Loucy (cell line): ENCODE data around the gene USB1.

Experiments used
- H2AFZ ChIP-seq: fragments of 200-600 bp; sonication (generic); 2 replicates; pipeline ENCODE4 v1.6.0; 2016; ENCODE audit warnings: antibody characterized with exemption, mild to moderate bottlenecking, low read length, moderate library complexity
- H3F3A ChIP-seq: fragments of 200-600 bp; 2 replicates; pipeline ENCODE4 v1.6.0; 2016; ENCODE audit warnings: antibody characterized with exemption, low read depth, mild to moderate bottlenecking
- H3K27me3 ChIP-seq: fragments of 200-600 bp; sonication (generic); 2 replicates; pipeline ENCODE4 v1.6.1; 2014; ENCODE audit warnings: low read length, mild to moderate bottlenecking; ENCODE audit not compliant: insufficient read depth, poor library complexity, severe bottlenecking
- H3K36me3 ChIP-seq: fragments of 200-600 bp; sonication (generic); 2 replicates; pipeline ENCODE4 v1.6.1; 2016; ENCODE audit warnings: low read length; ENCODE audit not compliant: insufficient read depth
- H3K4me1 ChIP-seq: fragments of 200-600 bp; sonication (generic); 2 replicates; pipeline ENCODE4 v1.5.1; 2014; ENCODE audit warnings: low read length, mild to moderate bottlenecking; ENCODE audit not compliant: insufficient read depth, poor library complexity, severe bottlenecking
- H3K4me2 ChIP-seq: fragments of 200-600 bp; sonication (generic); 2 replicates; pipeline ENCODE4 v1.6.0; 2014; ENCODE audit warnings: antibody characterized with exemption, low read length, low read depth, mild to moderate bottlenecking; ENCODE audit not compliant: poor library complexity, severe bottlenecking
- H3K4me3 ChIP-seq: fragments of 200-600 bp; sonication (generic); 2 replicates; pipeline ENCODE4 v1.5.1; 2014; ENCODE audit warnings: low read length, mild to moderate bottlenecking, mixed read lengths; ENCODE audit not compliant: poor library complexity, severe bottlenecking
- H3K79me2 ChIP-seq: fragments of 200-600 bp; sonication (generic); 2 replicates; pipeline ENCODE4 v1.6.1; 2014; ENCODE audit warnings: low read length; ENCODE audit not compliant: insufficient read depth
- H3K9ac ChIP-seq: fragments of 200-600 bp; sonication (generic); 2 replicates; pipeline ENCODE4 v1.6.0; 2014; ENCODE audit warnings: mild to moderate bottlenecking, low read depth, low read length, moderate library complexity; ENCODE audit not compliant: poor library complexity, severe bottlenecking
- H3K9me2 ChIP-seq: fragments of 200-600 bp; sonication (generic); replicated peaks from 2 replicates; pipeline ENCODE4 v1.6.1; 2016; ENCODE audit warnings: low read depth, low read length, mixed read lengths
- H3K9me3 ChIP-seq: fragments of 200-600 bp; sonication (generic); 2 replicates; pipeline ENCODE4 v1.6.1; 2014; ENCODE audit warnings: mild to moderate bottlenecking, antibody characterized with exemption, low read length, low read depth; ENCODE audit not compliant: insufficient read depth
- H4K20me1 ChIP-seq: fragments of 200-600 bp; sonication (generic); 2 replicates; pipeline ENCODE4 v1.6.0; 2014; ENCODE audit warnings: antibody characterized with exemption, low read length, mild to moderate bottlenecking; ENCODE audit not compliant: insufficient read depth, poor library complexity, severe bottlenecking
- EZH2phosphoT487 ChIP-seq: fragments of 200-600 bp; IDR thresholded peaks from 2 replicates; pipeline ENCODE4 v1.6.1; 2018; ENCODE audit warnings: antibody characterized with exemption, mild to moderate bottlenecking, moderate library complexity, borderline replicate concordance
- TF ChIP-seq, protein P1 (sequence below): fragments of 200-600 bp; sonication (generic); conservative IDR thresholded peaks from 2 replicates; pipeline ENCODE4 v1.5.1; 2014; ENCODE audit warnings: mild to moderate bottlenecking, antibody characterized with exemption, low read length

USB1 gene

GRCh38 chr16:58032710-58033293 is 31.6 kb downstream of the USB1 start:
- Histone ChIP-seq H3K4me3 (no peak overlapping the region), H3K9ac (no peak overlapping the region), H3K27me3 (no peaks in the 10 kb centered on the region), H3K9me3 (no peaks in the 10 kb centered on the region), H3F3A (no peaks in the 10 kb centered on the region), H3K36me3 (no peaks in the 10 kb centered on the region), H3K9me2 (no peaks in the 10 kb centered on the region), H4K20me1 (no peaks in the 10 kb centered on the region), H2AFZ (no peak overlapping the region), H3K79me2 (no peaks in the 10 kb centered on the region), H3K4me2 (no peak overlapping the region), H3K4me1 (no peaks in the 10 kb centered on the region)
- TF ChIP-seq, protein P1, sequence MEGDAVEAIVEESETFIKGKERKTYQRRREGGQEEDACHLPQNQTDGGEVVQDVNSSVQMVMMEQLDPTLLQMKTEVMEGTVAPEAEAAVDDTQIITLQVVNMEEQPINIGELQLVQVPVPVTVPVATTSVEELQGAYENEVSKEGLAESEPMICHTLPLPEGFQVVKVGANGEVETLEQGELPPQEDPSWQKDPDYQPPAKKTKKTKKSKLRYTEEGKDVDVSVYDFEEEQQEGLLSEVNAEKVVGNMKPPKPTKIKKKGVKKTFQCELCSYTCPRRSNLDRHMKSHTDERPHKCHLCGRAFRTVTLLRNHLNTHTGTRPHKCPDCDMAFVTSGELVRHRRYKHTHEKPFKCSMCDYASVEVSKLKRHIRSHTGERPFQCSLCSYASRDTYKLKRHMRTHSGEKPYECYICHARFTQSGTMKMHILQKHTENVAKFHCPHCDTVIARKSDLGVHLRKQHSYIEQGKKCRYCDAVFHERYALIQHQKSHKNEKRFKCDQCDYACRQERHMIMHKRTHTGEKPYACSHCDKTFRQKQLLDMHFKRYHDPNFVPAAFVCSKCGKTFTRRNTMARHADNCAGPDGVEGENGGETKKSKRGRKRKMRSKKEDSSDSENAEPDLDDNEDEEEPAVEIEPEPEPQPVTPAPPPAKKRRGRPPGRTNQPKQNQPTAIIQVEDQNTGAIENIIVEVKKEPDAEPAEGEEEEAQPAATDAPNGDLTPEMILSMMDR = no peak
- no peak for TF ChIP-seq EZH2phosphoT487

GRCh38 chr16:58034128-58034685 is 33.0 kb downstream of the USB1 start:
- TF ChIP-seq, protein P1 = no peak
- TF ChIP-seq EZH2phosphoT487 = no peak
- Histone ChIP-seq H3K79me2 (no peaks in the 10 kb centered on the region), H4K20me1 (no peaks in the 10 kb centered on the region), H3K27me3 (no peaks in the 10 kb centered on the region), H3K9ac (no peak overlapping the region), H3F3A (no peaks in the 10 kb centered on the region), H3K9me2 (no peaks in the 10 kb centered on the region), H3K4me2 (no peak overlapping the region), H3K4me1 (no peaks in the 10 kb centered on the region), H3K4me3 (no peak overlapping the region), H3K36me3 (no peaks in the 10 kb centered on the region), H2AFZ (no peak overlapping the region), H3K9me3 (no peaks in the 10 kb centered on the region)

DNA sequence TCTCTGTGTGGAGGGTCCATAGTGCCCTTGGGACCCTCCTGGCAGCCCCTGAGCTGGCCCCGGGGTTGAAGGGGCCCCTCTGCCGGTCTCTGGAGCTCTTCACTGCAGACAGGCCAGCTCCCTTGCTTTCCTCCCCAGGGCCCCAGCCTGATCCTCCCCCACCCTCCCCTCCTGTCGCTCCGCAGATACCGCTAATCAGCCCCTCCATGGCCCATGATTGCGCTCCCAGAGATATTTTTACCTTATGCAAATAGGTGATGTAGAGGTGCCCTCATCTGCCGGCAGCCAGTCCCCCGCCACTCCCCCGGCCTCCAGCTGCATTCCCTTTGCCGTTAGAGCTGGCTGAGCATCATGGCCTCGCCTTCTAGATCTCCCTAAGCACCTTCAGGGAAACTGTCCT is 33.6 kb downstream of the USB1 start:
- Histone ChIP-seq H3K9ac (no peak overlapping the region), H3K9me3 (no peaks in the 10 kb centered on the region), H3K4me3 (no peak overlapping the region), H3K4me2 (no peak overlapping the region), H3F3A (no peaks in the 10 kb centered on the region), H3K27me3 (no peaks in the 10 kb centered on the region), H2AFZ (no peak overlapping the region), H3K4me1 (no peaks in the 10 kb centered on the region), H3K9me2 (no peaks in the 10 kb centered on the region), H3K79me2 (no peaks in the 10 kb centered on the region), H4K20me1 (no peaks in the 10 kb centered on the region), H3K36me3 (no peaks in the 10 kb centered on the region)
- no peak for TF ChIP-seq EZH2phosphoT487
- TF ChIP-seq, protein P1 = no peak
